HG03066 (cell line): ENCODE data around the gene ACADS.

Source experiments
- ATAC-seq: cut with Tn5 transposase; IDR thresholded peaks from one replicate; pipeline ENCODE4 v1.9.1; 2021; ENCODE audit warnings: low read depth; ENCODE audit not compliant: unreplicated experiment

ACADS gene

GRCh38 chr12:120725659-120726509, at the start of gene ACADS:
Gene ACADS, plus strand, starts transcription at chr12:120725826. Its CDS starts 60 bp downstream, at chr12:120725886.
- peak; percentile 96 for ATAC-seq

- peak; percentile 50 for ATAC-seq
These were observed 47.7 kb upstream of the ACADS start for GRCh38 chr12:120677765-120678473.

- ATAC-seq, result peak; percentile 3
These were observed 47.1 kb upstream of the ACADS start for GRCh38 chr12:120678572-120678971.

- no peak for ATAC-seq
These were observed 45.4 kb upstream of the ACADS start for GRCh38 chr12:120680165-120680738.

GRCh38 chr12:120684523-120684932, 41.1 kb upstream of the ACADS start:
- ATAC-seq, result no peak

GRCh38 chr12:120685522-120685921, 40.1 kb upstream of the ACADS start:
- ATAC-seq, result no peak

GRCh38 chr12:120686151-120686689, 39.4 kb upstream of the ACADS start:
- peak; percentile 61 for ATAC-seq

- peak; percentile 61 for ATAC-seq
These were observed 38.7 kb upstream of the ACADS start, which contains the start of gene MLEC for GRCh38 chr12:120686690-120687577. Gene MLEC, plus strand, starts transcription at chr12:120687149. Its CDS starts 148 bp downstream, at chr12:120687297.

- no peak for ATAC-seq
These were observed 37.9 kb upstream of the ACADS start for GRCh38 chr12:120687578-120688289.

GRCh38 chr12:120688527-120689071, 37.0 kb upstream of the ACADS start:
- no peak for ATAC-seq

- no peak for ATAC-seq
These were observed 36.1 kb upstream of the ACADS start for GRCh38 chr12:120689397-120690082.

GRCh38 chr12:120690083-120690450, 35.6 kb upstream of the ACADS start:
- ATAC-seq, result no peak

GRCh38 chr12:120690978-120691377, 34.6 kb upstream of the ACADS start:
- no peak for ATAC-seq

- no peak for ATAC-seq
These were observed 33.0 kb upstream of the ACADS start for GRCh38 chr12:120692524-120693033.

- no peak for ATAC-seq
These were observed 31.8 kb upstream of the ACADS start for GRCh38 chr12:120693848-120694247.

GRCh38 chr12:120696626-120697025, 29.0 kb upstream of the ACADS start:
- no peak for ATAC-seq

- no peak for ATAC-seq
These were observed 28.3 kb upstream of the ACADS start for GRCh38 chr12:120697344-120697743.

- ATAC-seq, result no peak
These were observed 27.0 kb upstream of the ACADS start for GRCh38 chr12:120698665-120699064.
